HG02870 (cell line): ENCODE measurements around the gene PARD3.

Source experiments
- ATAC-seq: cut with Tn5 transposase; IDR thresholded peaks from one replicate; pipeline ENCODE4 v1.9.1; 2021; ENCODE audit warnings: mild to moderate bottlenecking, moderate library complexity; ENCODE audit not compliant: unreplicated experiment

The PARD3 gene

DNA sequence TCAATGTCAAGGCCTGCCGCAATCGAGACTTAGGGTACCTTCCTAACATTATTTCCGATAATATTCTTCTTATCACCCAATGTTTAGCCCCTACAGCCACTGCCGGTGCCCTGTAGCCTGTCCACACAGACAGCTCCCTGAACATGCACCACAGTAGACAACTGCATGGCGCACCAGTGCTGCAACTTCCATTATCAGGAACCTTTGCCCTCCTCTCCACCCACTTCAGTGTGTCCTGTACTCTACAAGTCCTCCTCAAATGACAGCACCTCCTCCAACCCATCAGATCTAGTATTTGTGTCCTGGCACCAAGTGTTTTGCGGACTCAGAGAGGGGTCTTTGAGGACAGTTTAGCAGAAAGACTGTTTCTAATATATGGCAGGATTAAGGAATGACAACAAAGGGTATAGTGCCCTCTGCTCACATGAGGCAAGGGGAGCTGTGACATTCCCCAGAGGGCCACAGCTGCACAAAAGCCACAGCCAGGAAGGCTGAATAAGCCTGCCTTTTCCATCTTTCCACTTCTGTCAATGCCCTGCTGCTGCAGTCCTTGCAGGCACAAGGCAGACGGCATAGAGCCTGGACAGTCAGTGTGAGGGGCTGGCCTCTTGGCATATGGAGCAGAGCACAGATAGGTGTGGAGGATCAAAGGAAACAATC is 335.4 kb downstream of the PARD3 start:
- ATAC-seq = no peak

DNA sequence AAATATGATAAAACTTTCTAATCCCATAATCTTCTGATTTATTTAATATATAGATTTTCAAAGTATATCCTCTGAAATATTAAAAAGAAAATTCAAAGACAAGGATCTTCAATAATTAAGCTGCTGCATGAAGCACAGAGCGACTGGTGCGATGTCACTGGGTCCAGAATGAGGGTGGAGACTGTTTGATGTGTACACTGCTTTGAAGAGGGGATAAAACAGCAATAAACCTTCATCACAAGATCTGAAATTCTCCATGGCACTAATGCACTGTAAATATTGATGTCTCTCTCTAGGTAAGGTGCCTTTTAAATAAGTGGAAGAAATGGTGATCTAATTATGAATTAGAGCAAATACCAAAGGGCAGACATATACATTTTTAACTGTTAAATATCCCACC is 337.8 kb downstream of the PARD3 start:
- no peak for ATAC-seq

DNA sequence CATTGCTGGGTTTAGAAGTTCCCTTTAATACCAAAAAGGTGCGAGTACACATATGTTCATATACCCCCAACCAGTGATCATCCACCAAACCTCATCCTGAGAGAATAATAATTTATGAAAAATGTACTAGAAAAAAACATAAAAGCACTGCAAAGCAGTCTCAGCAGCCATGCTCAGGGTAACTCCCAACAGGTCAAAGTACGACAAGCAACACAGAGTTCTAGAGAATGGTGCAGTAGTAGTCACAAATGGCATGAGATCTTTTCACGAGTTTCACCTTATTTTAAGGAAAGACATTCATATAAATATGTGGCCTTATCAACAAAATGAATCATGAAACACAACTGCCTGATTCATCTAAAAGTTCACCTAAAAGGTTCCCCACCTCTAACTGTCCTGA is 338.5 kb downstream of the PARD3 start:
- ATAC-seq = no peak

DNA sequence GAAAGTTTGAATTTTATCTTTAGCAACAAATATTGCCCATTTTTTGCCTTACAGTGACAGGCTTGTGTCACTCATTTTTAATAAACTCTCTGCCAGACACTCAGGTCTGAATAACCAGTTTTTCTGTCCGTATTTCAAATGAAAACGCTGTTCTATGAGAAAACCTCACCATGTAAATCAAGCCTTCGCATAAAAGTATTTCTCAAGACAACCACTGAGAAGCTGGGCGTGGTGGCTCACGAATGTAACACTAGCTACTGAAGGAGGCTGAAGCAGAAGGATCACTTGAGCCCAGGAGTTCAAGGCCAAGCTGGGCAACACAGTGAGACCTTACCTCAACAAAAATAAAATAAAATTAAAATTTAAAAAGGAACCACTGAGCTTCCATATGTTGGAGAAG is 339.3 kb downstream of the PARD3 start:
- ATAC-seq = no peak

DNA sequence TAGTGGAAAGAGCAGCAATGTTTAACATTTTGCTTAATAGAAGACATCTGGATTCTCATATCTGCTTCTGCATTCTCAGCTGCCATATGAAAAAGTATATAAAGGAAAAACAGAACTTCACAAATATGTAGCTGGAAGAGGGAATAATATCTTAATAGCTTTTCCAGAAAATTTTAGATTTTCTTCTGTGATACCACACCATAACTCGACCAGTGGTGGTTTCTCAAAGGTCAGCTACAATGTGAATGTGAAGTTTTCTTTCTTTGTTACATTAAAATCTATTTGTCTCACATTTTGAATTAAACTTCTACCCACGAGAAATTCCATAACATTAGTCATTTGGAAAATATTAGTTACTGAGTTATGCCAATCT is 339.8 kb downstream of the PARD3 start:
- no peak for ATAC-seq

DNA sequence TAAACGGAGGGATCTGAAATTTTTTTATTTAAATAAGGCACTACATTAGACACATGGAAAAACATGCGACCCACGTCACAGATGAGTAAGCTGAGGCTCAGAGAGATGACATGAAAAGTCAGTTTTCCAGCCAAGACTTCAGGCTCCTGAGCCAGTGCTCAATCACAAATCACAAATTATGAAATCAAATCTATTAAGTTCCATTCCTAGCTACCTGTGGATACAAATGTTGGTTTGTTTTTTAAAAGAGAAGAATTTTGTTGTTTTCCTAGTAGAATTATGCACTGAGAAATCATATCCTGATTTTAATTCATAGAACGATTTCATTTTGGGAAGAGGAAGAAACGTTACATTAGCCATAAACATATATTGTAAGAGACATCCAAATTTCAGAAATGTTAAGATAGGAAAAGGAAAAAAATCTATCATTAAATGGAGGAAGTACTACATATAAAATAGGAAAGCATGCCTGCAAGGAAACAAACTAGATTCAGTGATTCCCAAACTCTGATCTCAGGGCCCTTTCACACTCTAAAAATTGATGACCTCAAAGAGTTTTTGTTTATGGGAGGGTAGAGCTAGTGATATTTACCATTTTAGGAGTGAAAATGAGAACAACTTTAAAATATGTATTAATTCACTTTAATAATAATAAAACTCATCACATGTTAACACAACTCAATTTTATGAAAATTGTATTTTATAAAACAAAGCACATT is 340.4 kb downstream of the PARD3 start:
- no peak for ATAC-seq

DNA sequence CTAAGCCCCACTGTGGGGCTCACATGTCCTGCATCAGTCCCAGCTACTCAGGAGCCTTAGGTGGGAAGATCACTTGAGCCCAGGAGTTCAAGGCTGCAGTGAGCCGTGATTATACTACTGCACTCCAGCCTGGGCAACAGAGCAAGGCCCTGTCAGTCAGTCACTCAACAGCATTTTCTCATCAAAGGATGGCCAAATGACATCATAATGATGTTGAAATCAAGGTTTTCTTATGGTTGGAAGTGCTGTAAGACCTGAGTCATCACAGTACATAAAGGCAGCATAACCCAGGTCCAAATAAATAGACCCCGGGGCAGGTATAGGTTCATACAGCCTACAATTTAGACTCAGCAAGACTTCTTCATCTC is 341.1 kb downstream of the PARD3 start:
- no peak for ATAC-seq

DNA sequence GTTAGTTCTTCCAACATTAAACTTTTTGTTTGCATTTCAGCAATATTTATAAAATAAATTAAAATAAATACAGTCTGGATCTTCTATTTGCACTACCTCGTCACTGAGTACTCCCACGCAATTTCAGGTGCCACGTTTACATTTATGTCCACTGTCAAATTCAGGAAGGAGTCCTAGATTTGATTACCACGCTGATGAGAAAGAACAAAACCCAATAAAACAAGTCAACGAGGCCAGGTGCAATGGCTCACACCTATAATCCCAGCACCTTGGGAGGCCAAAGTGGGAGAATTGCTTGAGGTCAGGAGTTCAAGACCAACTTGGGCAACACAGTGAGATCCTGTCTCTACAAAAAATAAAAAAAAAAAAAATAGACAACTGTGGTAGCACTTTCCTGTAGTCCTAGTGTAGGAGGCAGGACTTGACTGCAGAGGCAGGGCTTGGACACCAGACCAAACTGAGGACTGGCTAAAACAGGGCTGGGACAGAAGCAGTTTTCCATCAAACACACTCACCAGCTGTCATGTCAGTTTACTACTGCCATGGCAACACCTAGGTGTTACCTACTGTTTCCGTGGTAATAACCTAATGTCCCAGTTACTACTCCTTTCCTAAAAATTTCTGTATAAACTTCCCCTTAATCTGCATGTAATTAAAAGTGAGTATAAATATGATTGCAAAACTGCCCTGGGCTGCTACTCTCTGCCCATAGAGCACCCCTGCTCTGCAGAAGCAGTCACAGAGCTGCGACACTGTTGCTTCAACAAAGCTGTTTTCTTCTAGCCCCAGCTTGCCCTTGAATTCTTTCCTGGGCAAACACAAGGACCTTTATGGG is 341.7 kb downstream of the PARD3 start:
- ATAC-seq = no peak

DNA sequence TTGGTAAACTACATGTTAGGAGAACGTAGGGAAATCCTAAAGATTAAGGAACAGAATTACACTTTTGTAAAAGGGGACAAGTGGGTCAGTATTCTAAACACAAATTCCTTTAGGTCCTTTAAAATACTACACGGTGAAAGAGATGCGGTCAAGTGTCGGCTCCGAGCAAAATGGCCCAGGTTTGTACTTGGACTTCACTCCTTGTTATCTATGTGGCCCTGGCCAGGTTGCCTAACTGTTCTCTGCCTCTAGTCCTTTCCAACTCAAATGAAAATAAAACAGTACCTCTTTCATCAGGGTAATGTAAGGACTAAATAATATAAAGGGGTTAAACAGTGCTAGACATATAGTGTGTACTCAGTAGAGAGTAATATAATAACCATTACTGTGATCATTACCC is 344.8 kb downstream of the PARD3 start:
- no peak for ATAC-seq

DNA sequence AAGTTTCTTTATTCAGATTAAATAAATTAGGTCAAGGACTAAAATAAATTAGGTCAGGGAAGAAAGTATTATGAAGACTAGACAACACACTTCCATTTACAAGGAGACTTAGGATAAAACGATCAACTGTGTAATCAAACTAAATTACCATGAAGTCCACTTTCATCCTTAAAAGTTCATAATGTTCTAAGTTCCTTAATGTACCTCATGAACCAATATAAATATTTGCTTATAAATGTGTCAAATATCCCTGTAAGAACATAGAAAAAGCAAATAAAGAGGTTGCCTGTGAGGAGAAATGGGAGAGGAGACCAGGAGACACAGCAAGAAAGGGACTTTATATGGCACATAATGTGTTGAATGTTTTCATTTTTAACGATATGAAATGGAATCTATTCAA is 345.6 kb downstream of the PARD3 start:
- ATAC-seq = no peak

DNA sequence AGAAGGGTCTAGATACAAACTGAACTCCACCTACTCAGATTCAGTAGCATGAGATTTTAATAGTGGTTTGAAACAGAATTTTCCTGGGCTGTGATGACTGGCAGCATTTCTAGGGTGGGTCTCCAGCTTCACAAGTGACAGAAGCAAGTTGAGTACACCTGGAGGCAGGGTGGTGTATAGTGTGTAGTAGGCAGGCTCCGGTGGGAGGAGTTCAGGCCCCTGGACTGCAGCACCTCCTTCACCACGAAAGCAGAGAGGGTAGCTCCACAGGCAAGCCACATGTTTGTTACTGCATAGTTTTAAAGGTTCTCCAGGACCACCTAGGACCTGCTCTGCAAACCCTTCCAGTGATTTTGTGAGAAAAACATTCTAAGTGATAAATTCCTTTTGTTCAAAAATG is 347.2 kb downstream of the PARD3 start:
- ATAC-seq = no peak

DNA sequence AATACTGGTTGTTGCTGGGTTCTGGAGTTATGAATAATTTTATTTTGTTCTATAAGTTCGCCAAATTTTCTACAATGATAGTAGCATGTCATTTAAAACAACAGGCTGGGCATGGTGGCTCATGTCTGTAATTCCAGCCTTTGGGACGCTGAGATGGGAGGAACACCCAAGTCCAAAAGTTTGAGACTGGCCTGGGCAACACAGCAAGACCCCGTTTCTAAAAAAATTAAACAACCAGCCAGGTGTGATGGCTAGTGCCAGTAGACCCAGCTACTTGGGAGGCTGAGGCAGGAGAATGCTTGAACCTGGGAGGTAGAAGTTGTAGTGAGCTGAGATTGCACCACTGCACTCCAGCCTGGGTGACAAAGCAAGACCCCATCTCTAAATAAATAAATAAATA is 347.7 kb downstream of the PARD3 start:
- no peak for ATAC-seq

DNA sequence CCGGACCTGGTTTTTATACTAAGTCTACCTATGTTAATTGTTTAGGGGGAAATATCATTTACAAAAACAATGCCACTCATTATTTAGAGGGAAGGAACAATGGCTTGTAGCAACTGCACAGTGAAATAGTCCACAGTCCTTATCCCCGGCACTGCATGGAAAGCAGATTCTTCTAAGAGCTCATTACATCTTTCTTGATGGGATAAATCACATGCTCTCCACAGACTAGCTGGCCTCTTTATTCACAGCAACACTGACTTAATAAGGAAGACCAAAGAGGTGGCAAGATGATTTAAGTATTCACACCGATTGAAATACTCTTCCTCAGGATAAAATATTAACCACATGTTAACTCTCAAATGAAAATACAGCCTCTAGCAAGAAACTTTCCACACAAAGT is 349.4 kb downstream of the PARD3 start:
- no peak for ATAC-seq

DNA sequence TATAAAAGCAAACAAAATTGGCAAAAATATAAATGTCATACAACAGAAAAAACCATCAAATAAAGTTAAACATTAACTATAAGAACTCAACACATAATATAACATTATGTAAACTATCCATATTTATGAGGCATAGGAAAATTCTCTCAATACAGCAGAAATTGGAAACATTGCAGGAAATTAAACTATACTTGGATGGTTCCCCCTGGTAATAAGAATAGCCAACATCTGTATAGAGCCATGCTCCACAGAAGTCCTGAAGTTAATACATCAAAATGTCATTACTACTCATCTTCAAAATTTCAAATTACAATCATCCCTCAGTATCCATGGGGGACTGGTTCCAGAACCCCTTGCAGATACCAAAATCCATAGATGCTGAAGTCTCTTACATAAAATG is 350.5 kb downstream of the PARD3 start:
- ATAC-seq = no peak

DNA sequence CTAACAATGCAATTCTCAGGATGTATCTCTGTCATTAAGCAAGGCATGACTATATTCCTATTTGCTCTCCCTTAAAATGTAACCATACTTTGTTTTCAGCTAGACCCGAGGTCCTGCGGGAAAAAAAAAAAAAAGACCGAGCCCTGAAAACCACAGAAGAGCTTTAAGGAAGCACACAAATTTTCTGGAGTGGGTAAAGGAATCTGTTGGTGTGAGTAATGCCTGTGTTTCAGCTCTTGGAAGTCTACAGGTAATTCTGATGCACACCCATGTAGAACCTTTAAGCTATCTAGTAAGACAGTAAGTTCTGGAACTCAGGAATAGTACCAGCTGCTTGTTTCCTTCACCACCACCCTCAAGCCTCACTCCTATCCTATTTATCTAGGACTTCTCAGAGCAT is 351.1 kb downstream of the PARD3 start:
- no peak for ATAC-seq

DNA sequence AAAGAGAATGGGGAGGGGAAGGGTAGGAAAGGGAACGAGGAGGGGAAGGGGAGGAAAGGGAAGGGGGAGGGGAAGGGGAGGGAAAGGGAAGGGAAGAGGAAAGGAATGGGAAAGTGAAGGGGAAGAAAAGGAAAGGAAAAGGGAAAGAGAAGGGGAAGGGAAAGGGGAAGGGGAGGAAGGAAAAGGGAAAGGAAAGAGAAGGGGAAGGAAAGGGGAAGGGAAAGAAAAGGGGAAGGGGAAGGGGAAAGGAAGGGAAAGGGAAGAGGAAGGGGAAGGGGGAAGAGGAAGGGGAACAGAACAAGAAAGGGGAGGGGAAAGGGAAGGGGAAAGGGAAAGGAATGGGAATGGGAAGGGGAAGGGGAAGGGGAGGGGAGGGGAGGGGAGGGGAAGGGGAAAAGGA is 352.1 kb downstream of the PARD3 start:
- no peak for ATAC-seq

DNA sequence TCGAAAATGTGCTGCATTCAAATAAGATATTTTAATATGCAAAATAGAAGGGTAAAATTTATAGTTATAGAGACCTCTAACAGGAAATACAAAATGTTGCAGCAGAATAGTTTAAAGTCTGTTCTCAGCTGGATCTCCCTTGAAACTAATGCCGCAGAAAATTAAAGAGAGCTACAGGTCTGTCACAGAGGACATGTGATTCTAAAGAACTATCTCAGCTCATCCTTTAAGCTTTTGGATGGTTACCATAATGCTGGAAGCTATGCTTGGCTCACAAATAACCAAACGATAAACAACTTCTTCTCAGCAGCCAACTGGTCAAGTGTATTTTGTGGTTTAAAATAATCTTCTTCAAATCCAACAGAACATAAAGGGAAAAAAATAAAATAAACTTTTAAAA is 353.0 kb downstream of the PARD3 start:
- no peak for ATAC-seq

DNA sequence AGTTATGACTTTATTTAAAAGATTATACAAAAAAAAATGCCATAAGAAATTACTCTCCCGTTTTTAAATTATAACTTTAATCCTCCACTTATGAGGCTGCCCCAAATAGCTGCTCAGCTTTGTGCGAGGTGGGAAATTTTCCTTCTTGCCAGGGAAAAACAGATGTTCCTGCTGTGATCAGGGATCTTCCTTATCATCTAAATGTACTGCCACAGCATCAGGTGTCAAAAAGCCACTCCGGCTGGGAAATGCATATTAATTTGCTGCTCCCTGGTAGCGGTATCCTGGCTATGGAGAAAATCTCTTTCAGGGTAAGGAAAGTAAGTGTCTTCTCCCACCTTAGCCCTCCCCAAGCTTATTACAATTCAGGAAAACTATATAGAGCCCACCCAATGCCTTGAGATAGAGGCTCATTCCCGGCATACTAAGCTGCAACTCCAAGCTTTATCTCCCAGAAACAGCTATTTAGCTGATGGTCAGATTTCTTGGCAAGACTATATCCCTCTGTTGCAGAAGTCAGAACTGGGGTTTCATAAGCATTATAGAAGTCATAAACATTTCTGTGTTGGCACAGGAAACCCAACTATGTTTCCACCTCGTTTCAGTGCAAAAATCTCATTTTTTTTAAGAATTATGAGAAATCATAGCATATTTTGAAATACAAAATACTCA is 360.4 kb downstream of the PARD3 start:
- ATAC-seq = no peak

DNA sequence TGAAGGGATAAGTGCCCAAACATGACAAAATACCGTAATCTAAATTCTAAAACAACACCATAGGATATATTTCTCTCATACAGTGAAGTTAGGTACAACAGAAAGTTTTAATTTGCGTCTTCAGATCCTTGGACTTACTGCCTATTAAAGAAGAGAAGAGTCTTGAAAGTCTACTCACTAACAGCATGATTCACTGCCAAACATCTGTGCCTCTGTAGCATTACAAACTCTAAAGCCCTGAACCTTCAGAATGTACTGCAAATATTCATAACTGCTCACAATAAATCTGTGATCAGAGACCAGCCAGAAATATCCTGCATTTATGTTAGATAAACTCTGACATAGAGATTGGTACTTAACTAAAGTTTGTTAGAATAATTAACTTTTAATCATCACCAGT is 365.3 kb downstream of the PARD3 start:
- no peak for ATAC-seq

DNA sequence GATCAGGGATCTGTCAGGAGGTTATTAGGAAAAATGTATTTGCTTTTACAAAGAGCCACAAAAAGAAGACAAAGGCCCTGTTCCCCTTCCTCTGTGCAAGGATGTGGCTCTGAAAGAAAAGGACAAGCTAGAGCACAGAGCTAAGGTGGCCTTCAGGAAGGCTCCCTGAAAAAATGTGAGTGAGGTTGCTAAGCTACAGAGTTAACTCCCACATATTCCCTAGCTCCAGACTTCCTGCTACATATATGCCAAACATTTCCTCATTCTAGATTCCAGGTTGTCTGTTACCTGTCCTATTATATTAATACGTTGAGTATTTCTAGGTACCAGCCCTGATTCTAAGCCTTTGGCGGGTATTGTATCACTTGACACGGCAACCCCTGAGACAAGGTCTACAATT is 369.0 kb downstream of the PARD3 start:
- no peak for ATAC-seq
